Activated naive CD8-positive, alpha-beta T cell (primary cell): ENCODE results near the gene KRT3.

ENCODE experiments used
- H3K27ac Mint-ChIP-seq: one replicate; pipeline ENCODE4 v1.8.0; 2021; ENCODE audit warnings: mixed read lengths
- H3K27me3 Mint-ChIP-seq: one replicate; pipeline ENCODE4 v1.8.0; 2021; ENCODE audit warnings: mixed read lengths
- H3K36me3 Mint-ChIP-seq: one replicate; pipeline ENCODE4 v1.8.0; 2021; ENCODE audit warnings: mixed read lengths
- H3K4me1 Mint-ChIP-seq: one replicate; pipeline ENCODE4 v1.8.0; 2021; ENCODE audit warnings: low read depth, mixed read lengths
- H3K4me3 Mint-ChIP-seq: one replicate; pipeline ENCODE4 v1.8.0; 2021; ENCODE audit warnings: mild to moderate bottlenecking, mixed read lengths
- H3K9me3 Mint-ChIP-seq: one replicate; pipeline ENCODE4 v1.8.0; 2021; ENCODE audit warnings: low read depth, mixed read lengths

The KRT3 gene

DNA sequence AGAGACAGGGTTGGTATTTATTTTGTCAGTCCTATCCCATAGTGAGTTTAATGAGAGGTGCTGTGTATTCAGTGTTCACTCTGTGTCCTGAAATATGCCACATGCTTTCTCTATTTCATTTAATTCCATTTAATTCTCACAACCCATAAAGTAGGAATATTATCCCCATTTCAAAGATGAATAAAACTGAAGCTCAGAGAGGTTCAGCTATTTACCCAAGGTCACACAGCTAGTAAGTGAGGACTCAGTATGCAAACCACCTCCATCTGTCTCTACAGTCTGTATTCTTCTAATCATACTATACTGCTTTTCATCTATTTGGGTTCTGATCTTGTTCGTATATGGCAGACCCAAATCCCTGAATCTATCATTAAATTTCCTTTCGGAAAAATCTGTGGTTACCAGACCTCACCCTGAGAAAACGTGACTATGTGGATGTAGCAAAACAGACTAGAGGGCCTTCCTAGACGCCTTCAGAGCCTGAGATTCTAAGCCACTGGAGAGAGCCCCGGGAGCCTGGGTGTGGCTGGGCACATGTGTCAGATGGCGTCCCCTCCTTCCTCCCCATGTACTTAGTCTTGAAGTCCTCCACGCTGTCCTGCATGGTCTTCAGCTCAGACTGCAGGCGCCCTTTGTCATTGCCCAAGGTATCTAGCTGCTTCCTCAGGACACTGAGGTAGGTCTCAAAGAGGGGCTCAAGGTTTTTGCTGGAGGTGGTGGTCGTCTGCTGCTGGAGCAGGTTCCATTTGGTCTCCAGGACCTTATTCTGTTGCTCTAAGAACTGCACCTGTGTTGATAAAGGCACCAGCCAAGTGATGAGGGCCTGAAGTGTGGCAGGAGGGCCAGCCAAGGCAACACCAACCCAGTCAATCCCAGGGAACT is 15.5 kb upstream of the KRT3 start:
- Mint-ChIP-seq H3K4me3 (no peak overlapping the region), H3K27me3 (no peaks in the 10 kb centered on the region), H3K4me1 (no peaks in the 10 kb centered on the region), H3K9me3 (no peaks in the 10 kb centered on the region), H3K36me3 (peaks cover 3% of the 10 kb centered on the region), H3K27ac (no peak overlapping the region)

DNA sequence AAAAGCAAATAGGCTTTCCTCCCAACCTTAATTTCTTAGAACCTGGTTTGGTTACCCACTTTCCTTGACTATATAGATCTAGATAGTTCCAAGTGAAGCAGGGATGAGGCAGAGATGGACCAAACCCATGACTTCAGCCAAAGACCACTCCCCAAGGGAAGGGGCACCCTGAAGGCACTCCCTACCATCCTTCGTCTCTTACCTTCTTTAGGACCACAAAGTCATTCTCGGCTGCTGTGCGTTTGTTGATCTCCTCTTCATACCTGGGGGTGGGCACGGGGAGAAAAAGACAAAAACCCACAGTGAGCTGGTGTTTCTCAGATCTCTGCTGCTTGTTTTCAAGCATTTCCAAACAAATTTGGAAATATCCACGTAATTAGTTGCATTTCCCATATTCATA is 14.6 kb upstream of the KRT3 start:
- H3K27ac Mint-ChIP-seq: no peak overlapping the region
- no peak overlapping the region for H3K4me3 Mint-ChIP-seq
- no peaks in the 10 kb centered on the region for H3K4me1 Mint-ChIP-seq

DNA sequence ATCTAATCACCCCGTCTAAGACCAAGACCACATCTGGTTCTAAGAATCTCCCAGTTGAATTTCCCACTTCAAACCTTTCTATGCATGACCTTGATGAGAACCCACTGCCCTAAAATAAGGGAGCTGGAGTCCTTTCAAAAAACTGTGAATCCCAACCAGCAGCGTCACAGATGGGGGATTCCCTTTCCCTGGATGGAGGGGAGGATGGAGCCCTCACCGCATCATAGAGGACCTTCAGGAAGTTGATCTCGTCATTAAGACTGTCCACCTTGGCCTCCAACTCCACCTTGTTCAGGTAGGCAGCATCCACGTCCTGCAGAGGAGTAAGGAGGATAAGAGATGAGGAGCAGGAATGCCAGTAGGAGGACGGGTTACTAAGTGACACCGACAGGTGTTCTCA is 13.2 kb upstream of the KRT3 start:
- H3K27me3 Mint-ChIP-seq: no peaks in the 10 kb centered on the region
- H3K27ac Mint-ChIP-seq: no peak overlapping the region
- H3K4me3 Mint-ChIP-seq: no peak overlapping the region
- H3K9me3 Mint-ChIP-seq: no peaks in the 10 kb centered on the region
- peaks cover 3% of the 10 kb centered on the region for H3K36me3 Mint-ChIP-seq
- H3K4me1 Mint-ChIP-seq: no peaks in the 10 kb centered on the region

More for the DNA sequence above, 14.6 kb upstream of the KRT3 start:
- no peaks in the 10 kb centered on the region for H3K27me3 Mint-ChIP-seq
- peaks cover 3% of the 10 kb centered on the region for H3K36me3 Mint-ChIP-seq
- H3K9me3 Mint-ChIP-seq: no peaks in the 10 kb centered on the region

DNA sequence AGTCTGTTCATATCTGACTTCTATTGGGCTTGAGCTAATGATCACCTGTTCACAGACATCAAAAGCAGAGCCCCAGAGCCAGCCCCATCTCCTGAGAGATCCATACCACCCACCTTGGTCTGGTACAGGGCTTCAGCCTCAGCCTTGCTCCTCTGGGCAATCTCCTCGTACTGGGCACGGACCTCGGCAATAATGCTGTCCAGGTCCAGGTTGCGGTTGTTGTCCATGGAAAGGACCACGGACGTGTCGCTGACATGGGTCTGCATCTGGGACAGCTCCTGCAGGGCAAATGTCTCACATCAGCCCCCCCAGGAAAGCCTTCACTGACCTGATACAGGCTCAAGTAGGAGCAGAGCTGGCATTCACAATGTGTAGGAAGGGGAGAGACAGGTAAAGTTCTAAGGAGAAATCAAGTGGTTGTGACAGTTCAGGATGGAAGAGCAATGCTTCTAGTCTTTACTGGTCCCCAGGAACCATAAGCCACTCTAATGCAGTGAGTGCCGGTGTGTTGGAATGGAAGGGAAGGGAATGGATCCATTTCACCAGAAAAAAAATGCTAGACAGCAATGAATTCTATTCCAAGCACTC is 12.8 kb upstream of the KRT3 start:
- Mint-ChIP-seq H3K36me3 (peaks cover 3% of the 10 kb centered on the region), H3K27me3 (no peaks in the 10 kb centered on the region), H3K4me3 (no peak overlapping the region), H3K9me3 (no peaks in the 10 kb centered on the region), H3K4me1 (no peaks in the 10 kb centered on the region), H3K27ac (no peak overlapping the region)

DNA sequence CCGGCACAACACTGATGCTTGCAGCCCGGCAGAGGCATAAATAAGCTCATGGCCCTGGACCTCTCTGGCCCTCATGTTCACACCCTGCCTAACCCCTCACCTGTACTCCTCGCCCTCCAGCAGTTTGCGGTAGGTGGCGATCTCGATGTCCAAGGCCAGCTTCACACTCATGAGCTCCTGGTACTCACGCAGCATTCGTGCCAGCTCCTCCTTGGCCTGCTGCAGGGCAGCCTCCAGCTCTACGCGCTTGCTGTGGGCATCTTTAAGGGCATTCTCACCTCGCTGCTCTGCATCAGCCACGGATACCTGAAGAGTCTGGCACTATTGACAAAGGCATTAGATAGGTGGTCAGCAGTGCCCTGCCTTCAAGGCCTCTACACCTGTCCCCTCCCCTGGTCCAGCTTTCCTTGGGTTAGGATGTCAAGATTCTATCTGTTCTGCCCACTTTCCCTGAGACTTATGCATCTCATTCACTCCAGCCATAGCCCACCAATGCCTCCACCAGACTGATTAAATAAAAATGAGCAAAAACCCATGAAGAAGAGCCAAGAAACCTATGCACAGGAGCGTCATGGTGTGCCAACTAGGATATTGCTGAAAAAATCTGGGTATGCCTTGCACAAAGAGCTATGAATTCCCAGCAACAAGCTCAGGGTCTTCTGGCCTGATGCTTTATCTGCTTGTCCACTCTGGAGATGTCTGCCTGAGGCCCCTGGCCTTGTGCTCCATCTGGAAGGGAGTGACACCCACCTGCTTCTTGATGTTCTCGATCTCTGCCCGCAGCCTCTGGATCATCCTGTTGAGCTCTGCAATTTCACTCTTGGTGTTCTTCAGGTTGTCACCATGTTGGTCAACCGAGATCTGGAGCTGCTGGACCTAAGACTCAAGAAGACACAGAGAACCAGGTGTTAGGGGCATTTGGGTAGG is 11.9 kb upstream of the KRT3 start:
- no peaks in the 10 kb centered on the region for H3K9me3 Mint-ChIP-seq
- H3K27me3 Mint-ChIP-seq: no peaks in the 10 kb centered on the region
- H3K36me3 Mint-ChIP-seq: peaks cover 3% of the 10 kb centered on the region
- H3K27ac Mint-ChIP-seq: no peak overlapping the region
- H3K4me1 Mint-ChIP-seq: no peaks in the 10 kb centered on the region
- no peak overlapping the region for H3K4me3 Mint-ChIP-seq

DNA sequence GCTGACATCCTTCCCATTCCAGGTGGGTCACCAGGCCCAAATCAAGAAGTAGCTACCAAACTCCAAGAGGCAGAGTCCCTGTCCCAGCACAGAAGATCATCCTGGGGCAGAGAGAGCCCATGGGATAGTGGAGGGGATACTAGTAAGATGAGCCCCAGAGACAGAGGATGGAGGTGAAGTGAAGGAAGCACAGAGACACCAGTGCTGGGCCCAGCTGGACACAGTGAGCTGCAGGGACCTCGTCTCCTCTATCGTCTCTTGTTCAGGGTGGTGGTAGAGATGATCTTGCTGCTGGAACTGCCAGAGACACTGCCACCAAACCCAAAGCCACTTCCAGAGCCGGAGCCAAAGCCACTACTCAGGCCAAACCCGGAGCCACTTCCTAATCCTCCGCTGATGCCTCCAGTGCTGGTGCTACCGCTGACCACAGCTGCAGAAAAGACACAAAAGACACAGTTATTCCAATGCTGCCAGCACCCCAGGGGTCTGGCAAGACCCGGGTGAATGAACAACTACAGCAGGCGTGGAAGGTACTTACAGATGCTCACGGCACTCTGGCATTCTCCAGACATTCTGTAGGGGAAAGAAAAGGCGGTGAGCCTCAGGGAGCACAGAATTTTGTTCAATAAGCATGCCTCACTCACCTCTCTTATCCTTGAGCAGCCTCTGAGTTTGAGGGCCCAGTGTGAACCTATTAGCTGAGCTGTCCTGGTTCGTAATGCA is 11.1 kb upstream of the KRT3 start:
- no peak overlapping the region for H3K27ac Mint-ChIP-seq
- no peak overlapping the region for H3K4me3 Mint-ChIP-seq
- no peaks in the 10 kb centered on the region for H3K9me3 Mint-ChIP-seq
- H3K4me1 Mint-ChIP-seq: no peaks in the 10 kb centered on the region
- no peaks in the 10 kb centered on the region for H3K27me3 Mint-ChIP-seq
- H3K36me3 Mint-ChIP-seq: peaks cover 3% of the 10 kb centered on the region

DNA sequence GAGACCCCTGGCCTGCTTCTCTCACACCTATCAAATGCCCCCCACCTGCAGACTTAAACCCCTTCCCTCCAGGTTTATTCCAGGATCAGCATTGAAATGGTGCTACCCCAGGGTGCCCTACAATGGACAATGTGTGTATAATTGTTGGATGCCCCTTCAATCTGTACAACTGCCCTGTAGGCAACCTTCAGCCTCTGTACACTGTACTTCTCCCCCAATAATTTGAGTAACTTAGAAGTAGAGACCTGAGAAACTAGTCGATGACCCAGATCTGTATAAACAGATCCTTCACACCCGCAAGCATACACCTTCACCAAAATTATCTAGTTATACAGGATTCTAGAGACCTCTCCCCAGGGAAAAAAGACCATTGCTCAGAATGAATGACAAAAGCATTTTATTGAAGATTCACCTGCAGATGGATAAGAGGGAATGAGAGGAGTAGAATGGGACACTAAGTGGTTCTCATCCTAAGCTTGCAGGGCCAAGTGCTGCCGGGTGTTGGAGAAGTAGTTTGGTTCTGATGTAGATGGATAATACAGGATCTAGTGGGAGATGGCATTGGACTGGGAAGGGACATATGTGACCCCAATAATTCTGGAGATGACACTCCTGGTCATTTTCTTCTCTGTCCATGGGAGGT is 10.4 kb upstream of the KRT3 start:
- no peak overlapping the region for H3K4me3 Mint-ChIP-seq
- H3K27me3 Mint-ChIP-seq: no peaks in the 10 kb centered on the region

DNA sequence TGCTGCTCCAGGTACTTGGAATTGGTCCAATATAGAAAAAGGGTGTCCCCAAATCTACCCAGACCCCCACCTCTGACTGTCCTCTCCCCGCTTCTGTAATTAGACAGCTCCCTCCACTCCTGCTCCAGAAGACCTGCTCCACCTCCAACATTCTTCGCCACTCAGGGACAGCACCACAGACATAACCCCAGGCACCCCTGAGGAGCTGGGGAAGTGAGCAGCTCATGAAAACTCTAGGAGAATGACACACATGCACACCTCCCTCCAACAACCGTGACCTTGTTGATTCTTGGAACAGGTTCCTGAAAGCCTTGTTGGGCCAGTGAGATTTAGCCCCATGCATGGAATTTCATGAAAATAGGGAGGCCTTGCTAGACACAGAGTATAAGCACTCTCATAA is 9.8 kb upstream of the KRT3 start:
- H3K27me3 Mint-ChIP-seq: no peaks in the 10 kb centered on the region
- no peaks in the 10 kb centered on the region for H3K9me3 Mint-ChIP-seq
- peaks cover 3% of the 10 kb centered on the region for H3K36me3 Mint-ChIP-seq
- H3K4me1 Mint-ChIP-seq: no peaks in the 10 kb centered on the region
- H3K27ac Mint-ChIP-seq: no peak overlapping the region
- H3K4me3 Mint-ChIP-seq: no peak overlapping the region

More for the DNA sequence above, 10.4 kb upstream of the KRT3 start:
- H3K27ac Mint-ChIP-seq: no peak overlapping the region
- H3K36me3 Mint-ChIP-seq: peaks cover 3% of the 10 kb centered on the region
- H3K9me3 Mint-ChIP-seq: no peaks in the 10 kb centered on the region
- no peaks in the 10 kb centered on the region for H3K4me1 Mint-ChIP-seq

DNA sequence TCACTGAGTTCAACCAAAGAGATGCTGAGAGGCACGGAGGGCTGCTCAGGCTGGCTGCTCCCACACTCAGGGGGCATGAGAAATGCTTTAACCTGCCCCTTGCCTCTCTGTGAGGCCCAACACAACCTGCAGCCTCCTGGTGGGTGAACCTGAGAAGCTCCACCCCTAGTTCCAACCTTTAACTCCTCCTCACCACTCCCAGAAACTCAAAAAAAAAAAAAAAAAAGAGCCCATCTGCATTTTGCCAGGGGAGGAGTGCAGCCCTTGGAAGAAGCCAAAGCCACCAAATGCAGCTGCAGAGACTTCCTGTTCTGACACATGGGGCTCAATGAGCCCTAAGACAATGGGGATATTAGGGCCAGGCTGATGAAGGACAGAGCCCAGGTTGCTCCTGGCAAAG is 9.1 kb upstream of the KRT3 start:
- no peak overlapping the region for H3K4me3 Mint-ChIP-seq

DNA sequence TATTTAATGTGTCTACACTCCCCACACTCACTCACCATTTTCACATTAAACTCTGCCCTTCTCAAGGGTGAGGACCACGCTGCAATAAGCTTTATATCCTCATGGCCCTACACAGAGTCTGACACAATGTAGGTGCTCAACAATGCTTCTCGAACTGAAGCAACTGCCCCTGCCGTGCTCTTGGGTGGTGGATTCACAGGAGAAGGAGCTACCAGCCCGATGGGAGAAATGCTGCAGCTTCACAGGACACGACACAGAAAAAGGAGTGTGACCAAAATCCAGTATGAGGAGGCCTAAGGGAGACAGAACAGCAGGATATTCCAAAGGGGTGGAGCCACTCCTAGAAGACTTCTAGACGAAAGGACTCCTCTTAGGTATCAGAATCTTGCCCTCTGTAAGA is 6.5 kb upstream of the KRT3 start:
- Mint-ChIP-seq H3K4me1 (no peaks in the 10 kb centered on the region), H3K36me3 (no peaks in the 10 kb centered on the region), H3K27ac (no peak overlapping the region), H3K4me3 (no peak overlapping the region), H3K27me3 (no peaks in the 10 kb centered on the region), H3K9me3 (no peaks in the 10 kb centered on the region)

More for the DNA sequence above, 9.1 kb upstream of the KRT3 start:
- Mint-ChIP-seq H3K4me1 (no peaks in the 10 kb centered on the region), H3K9me3 (no peaks in the 10 kb centered on the region), H3K27ac (no peak overlapping the region), H3K27me3 (no peaks in the 10 kb centered on the region), H3K36me3 (peaks cover 3% of the 10 kb centered on the region)

DNA sequence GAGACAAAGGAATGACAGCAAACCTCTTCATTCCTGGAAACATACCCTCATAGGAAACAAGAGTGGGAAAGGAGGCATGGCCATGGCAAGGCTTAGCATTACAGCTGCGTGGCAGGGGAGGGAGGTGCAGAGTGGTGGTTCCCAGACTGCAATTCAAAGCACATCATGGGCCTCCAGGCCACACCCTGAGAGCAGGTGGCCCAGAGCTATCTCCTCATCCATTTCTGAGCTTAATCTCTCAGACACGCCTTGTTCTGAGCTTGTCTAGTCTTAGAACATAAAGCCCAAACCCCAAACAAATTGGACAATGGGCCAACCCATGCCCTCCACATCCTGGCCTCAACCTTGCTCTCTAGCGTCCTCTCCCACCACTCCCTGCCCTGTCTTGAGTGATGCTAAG is 5.9 kb upstream of the KRT3 start:
- H3K4me1 Mint-ChIP-seq: no peaks in the 10 kb centered on the region
- H3K4me3 Mint-ChIP-seq: no peak overlapping the region
- no peaks in the 10 kb centered on the region for H3K27me3 Mint-ChIP-seq
- no peaks in the 10 kb centered on the region for H3K36me3 Mint-ChIP-seq
- H3K27ac Mint-ChIP-seq: no peak overlapping the region
- no peaks in the 10 kb centered on the region for H3K9me3 Mint-ChIP-seq

DNA sequence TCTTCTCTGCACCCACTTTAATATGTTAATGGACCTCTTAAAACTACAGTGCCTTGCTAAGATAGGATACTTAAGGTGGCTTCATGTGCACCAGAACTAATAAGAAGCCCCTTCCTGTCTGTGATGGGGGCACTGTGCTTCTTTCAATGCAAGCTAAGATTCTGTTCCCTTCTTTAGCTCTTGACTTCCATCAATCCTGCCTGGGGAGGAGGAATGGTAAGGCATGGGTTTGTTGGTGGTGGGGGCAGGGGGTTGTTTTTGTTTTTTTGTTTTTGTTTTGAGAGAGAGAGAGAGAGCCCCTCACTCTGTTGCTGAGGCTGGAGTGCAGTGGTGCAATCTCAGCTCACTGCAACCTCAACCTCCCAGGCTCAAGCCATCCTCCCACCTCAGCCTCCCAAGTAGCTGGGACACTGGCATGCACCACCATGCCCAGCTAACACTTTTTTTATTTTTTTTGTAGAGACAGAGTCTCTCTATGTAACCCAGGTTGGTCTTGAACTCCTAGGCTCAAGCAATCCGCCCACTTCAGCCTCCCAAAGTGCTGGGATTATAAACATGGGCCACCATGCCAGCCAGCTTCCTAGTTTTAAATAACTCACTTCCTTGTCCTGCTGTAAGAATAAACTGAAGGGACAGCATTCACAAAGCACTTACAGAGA is 4.5 kb upstream of the KRT3 start:
- Mint-ChIP-seq H3K4me3 (no peak overlapping the region), H3K4me1 (no peaks in the 10 kb centered on the region), H3K27me3 (no peaks in the 10 kb centered on the region), H3K27ac (no peak overlapping the region), H3K36me3 (no peaks in the 10 kb centered on the region), H3K9me3 (no peaks in the 10 kb centered on the region)

DNA sequence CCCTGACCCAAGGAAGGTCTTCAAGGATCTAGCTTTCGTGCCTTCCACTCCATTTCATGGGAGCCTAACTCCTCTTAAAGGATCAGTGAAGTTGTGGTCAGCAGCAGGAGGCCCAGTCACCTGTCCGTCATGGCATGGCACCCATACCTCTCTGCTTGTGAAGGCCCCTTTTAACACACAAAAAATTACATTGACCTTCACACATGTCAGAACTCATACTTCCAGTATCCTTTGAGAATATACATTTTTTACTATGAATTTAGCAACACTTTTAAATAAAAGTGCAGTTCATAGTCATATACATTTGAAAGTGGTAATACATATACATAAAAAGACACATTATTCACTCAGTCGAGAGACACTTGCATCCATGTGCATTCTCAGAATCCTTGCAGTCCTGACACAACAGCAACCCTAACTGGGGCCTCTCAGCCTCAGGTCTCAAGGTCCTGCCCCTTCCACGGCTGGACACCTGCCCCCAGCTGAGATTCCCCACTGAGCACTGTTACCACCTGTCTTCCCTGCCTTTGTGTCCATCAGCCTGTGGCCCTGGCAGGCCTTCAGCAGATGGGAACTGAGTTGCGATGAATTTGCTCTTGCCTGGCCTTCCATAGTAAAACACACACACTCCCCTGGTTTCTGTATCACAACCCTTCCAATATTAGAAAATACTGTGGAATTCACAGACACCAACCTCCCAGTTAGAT is 3.7 kb upstream of the KRT3 start:
- H3K9me3 Mint-ChIP-seq: no peaks in the 10 kb centered on the region
- H3K4me1 Mint-ChIP-seq: peaks cover under 1% of the 10 kb centered on the region
- no peaks in the 10 kb centered on the region for H3K36me3 Mint-ChIP-seq
- no peaks in the 10 kb centered on the region for H3K27me3 Mint-ChIP-seq
- H3K4me3 Mint-ChIP-seq: no peak overlapping the region
- H3K27ac Mint-ChIP-seq: no peak overlapping the region
